Esophagus squamous epithelium (tissue), 5 donors: ENCODE measurements around the gene CTNNA2. TPM values are rescaled to one million over a fixed set of nuclear protein-coding genes. Genes with fewer than 3 reads are reported as not detected.

Source experiments
- DNase-seq: peaks from one replicate; lab custom pipeline; 2025; lab: John Stamatoyannopoulos, UW
- H3K27ac ChIP-seq, 4 donors: fragments of 200-600 bp; sonication (generic); one replicate each; pipeline ENCODE4 v1.5.1; 2016 to 2019; ENCODE audit warnings: mild to moderate bottlenecking in 1 of 4
- H3K27me3 ChIP-seq, 4 donors: fragments of 200-600 bp; sonication (generic); 1 replicate in 3 of 4; 2 replicates in 1 of 4; pipeline versions ENCODE4 v1.5.1 to v1.6.0; 2017 to 2021; ENCODE audit warnings: antibody characterized with exemption in 1 of 4
- H3K36me3 ChIP-seq, 3 donors: fragments of 200-600 bp; sonication (generic); one replicate each; pipeline ENCODE4 v1.5.1; 2016 to 2019
- H3K4me1 ChIP-seq, 3 donors: fragments of 200-600 bp; sonication (generic); one replicate each; pipeline ENCODE4 v1.5.1; 2017 to 2019
- H3K4me3 ChIP-seq, 4 donors: fragments of 200-600 bp; sonication (generic); 1 replicate in 3 of 4; 2 replicates in 1 of 4; pipeline ENCODE4 v1.5.1; 2016 to 2019; ENCODE audit warnings: mild to moderate bottlenecking in 2 of 4, moderate library complexity in 1 of 4
- H3K9me3 ChIP-seq, 3 donors: fragments of 200-600 bp; sonication (generic); one replicate each; pipeline ENCODE4 v1.5.1; 2016 to 2019
- POLR2A ChIP-seq, 4 donors: fragments of 450-650 bp; IDR thresholded peaks; one replicate each; pipeline ENCODE4 v1.6.1; 2017; ENCODE audit warnings: antibody characterized with exemption in 4 of 4, mild to moderate bottlenecking in 4 of 4, moderate library complexity in 3 of 4
- WGBS, 2 donors: methylation state at CpG; one replicate each; pipeline ENCODE4 v1.1.5; 2018; 5-methylcytosine and 5-hydroxymethylcytosine counted together
- intact Hi-C: fragments of 100-400 bp; cut with DNase I; formaldehyde crosslinking; loops from one replicate; pipeline ENCODE4 v1.15.0; 2022
- total RNA-seq, 4 donors: library from RNA; depleted of rRNA; stranded (reverse); fragments of >200 nt; gene quantifications; one replicate each; pipeline ENCODE4 v1.1.0, GENCODE V29; 2016
- TF ChIP-seq, protein P1 (sequence below), 6 experiments: fragments of 450-650 bp in 4 of 6; fragments of 200-600 bp in 2 of 6; sonication (generic) in 2 of 6; IDR thresholded peaks; one replicate each; pipeline ENCODE4 v1.5.1; 2016 to 2019; ENCODE audit warnings: antibody characterized with exemption in 6 of 6, mild to moderate bottlenecking in 4 of 6, moderate library complexity in 4 of 6
- donor health status: DM: yes; HTN: yes; CAD: no.

The CTNNA2 gene
- total RNA-seq, 4 donors from 2014 or later: not detected

DNA sequence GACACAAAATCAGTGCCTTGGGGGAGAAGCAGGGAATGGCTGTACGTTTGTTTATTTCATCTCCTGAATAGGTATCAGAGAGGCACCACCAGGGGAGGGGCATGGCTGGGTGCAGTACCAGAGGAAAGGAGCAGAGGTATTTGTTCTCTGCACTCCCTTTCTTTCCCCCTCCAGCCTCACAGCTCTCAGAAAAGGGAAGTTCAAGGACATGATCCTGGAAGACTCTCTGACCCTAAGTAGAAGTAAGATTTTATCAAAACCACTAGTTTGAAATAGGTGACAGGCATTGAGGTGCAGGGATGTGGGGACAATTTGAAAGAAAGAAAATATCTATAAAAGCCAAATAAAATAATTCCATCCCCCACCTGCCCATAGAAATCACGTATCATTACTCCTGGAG is 655.2 kb downstream of the CTNNA2 start:
- intact Hi-C loops: no loop called here
- Histone ChIP-seq H3K4me1 (no peaks in the 10 kb centered on the region), H3K9me3 (peaks cover 0 to 4% (median 0%) of the 10 kb centered on the region in 3 donors), H3K27me3 (no peaks in the 10 kb centered on the region), H3K27ac (no peak overlapping the region), H3K36me3 (no peaks in the 10 kb centered on the region), H3K4me3 (no peak overlapping the region)
- WGBS, 2 donors: 15 to 36% methylated on average over 2 of the region's 2 CpGs
- TF ChIP-seq POLR2A (IDR thresholded peaks at IDR 0.05): no peak
- TF ChIP-seq, protein P1, sequence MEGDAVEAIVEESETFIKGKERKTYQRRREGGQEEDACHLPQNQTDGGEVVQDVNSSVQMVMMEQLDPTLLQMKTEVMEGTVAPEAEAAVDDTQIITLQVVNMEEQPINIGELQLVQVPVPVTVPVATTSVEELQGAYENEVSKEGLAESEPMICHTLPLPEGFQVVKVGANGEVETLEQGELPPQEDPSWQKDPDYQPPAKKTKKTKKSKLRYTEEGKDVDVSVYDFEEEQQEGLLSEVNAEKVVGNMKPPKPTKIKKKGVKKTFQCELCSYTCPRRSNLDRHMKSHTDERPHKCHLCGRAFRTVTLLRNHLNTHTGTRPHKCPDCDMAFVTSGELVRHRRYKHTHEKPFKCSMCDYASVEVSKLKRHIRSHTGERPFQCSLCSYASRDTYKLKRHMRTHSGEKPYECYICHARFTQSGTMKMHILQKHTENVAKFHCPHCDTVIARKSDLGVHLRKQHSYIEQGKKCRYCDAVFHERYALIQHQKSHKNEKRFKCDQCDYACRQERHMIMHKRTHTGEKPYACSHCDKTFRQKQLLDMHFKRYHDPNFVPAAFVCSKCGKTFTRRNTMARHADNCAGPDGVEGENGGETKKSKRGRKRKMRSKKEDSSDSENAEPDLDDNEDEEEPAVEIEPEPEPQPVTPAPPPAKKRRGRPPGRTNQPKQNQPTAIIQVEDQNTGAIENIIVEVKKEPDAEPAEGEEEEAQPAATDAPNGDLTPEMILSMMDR (IDR thresholded peaks at IDR 0.05): no peak
- DNase-seq: no peak

DNA sequence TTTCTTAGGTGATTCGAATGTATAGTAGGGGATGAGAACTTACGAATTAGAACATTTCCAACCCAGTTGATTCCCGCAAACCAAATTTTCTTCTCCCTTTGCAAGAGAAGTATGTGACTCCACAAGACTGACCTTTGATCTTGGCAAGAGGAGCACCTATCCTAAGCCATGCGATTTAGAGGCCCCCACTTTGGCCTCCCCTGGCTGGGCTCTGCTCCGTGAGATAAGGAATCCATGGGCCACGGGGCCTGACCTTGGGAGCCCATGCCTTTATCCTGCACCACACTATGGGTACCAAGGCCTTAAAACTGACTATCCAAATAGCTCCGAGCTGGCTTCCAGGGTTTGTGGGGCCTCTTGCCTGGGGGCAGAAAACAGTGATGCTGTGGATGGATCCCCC is 656.0 kb downstream of the CTNNA2 start:
- 87 to 95% methylated on average over 4 to 6 of the region's 7 CpGs for WGBS, 2 donors

DNA sequence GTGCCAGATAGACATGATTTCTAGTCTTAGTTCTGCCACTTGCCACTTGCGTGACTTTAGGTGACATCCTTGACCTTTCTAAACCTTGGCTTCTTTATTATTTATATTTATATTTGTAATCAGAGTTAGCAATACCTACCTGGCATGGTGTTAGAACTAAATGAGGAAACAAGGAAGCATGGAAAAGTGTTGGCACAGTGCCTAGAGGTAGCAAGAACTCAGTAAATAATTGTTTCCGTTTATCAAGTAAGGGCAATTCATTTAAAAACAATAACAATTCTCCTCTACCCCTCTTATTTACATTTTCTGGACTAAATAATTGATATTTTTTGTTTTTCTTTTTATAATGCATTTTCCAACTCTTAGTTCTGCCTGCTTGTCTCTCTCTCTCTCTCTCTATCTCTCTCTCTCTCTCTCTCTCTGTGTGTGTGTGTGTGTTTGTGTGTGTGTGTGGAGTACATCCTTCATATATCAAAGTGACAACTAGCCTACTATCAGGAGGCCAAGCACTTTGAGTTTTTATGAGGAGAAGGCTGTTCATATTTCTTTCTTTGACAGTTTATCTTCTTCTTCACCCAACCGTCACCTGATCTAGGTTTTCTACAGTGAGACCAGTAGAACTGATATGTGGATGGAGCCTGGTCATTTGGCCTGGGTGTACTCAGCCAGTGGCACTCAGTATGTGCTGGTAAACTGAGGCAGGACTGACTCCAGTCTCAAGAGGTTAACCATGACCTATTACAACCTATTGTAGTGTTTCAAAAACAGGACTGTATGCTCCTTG is 657.2 kb downstream of the CTNNA2 start:
- Histone ChIP-seq H3K27me3 (no peaks in the 10 kb centered on the region), H3K4me1 (no peaks in the 10 kb centered on the region), H3K4me3 (no peak overlapping the region), H3K9me3 (peaks cover 0 to 4% (median 0%) of the 10 kb centered on the region in 3 donors), H3K27ac (no peak overlapping the region), H3K36me3 (no peaks in the 10 kb centered on the region)
- 56 to 73% methylated on average over 3 of the region's 3 CpGs for WGBS, 2 donors
- DNase-seq: no peak
- intact Hi-C loops: no loop called here
- TF ChIP-seq POLR2A (IDR thresholded peaks at IDR 0.05): no peak
- TF ChIP-seq, protein P1 (IDR thresholded peaks at IDR 0.05): no peak

More for the DNA sequence above, 656.0 kb downstream of the CTNNA2 start:
- no peaks in the 10 kb centered on the region for H3K36me3 ChIP-seq
- no peak overlapping the region for H3K27ac ChIP-seq
- no peaks in the 10 kb centered on the region for H3K27me3 ChIP-seq
- H3K9me3 ChIP-seq: peaks cover 0 to 4% (median 0%) of the 10 kb centered on the region in 3 donors
- no peak for DNase-seq
- intact Hi-C loops: no loop called here
- no peaks in the 10 kb centered on the region for H3K4me1 ChIP-seq
- TF ChIP-seq, protein P1 (IDR thresholded peaks at IDR 0.05): no peak
- no peak for TF ChIP-seq POLR2A (IDR thresholded peaks at IDR 0.05)
- H3K4me3 ChIP-seq: no peak overlapping the region

DNA sequence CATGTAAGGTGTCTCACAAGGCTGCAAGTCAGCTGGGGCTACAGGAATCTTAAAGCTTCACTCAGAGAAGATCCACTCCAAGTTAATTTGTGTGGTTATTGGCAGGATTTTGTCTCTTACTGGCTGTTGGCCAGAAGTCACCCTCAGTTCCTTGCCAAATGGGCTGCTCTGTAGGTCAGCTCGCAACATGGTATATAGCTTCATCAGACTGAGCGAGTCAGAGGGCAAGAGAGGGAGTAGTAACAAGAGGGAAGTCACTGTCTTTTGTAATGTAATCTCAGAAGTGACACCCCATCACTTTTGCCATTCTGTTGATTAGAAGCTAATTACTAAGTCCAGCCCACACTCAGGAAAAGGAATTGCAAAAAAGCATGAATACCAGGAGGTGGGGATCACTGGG is 672.2 kb downstream of the CTNNA2 start:
- Histone ChIP-seq H3K9me3 (peaks cover 0 to 16% (median 0%) of the 10 kb centered on the region in 3 donors), H3K4me3 (no peak overlapping the region), H3K27ac (no peak overlapping the region), H3K27me3 (no peaks in the 10 kb centered on the region), H3K4me1 (no peaks in the 10 kb centered on the region), H3K36me3 (no peaks in the 10 kb centered on the region)
- no peak for TF ChIP-seq POLR2A (IDR thresholded peaks at IDR 0.05)
- TF ChIP-seq, protein P1 (IDR thresholded peaks at IDR 0.05): no peak
- intact Hi-C loops: no loop called here
- WGBS, 2 donors: 77 to 100% methylated on average over 1 to 2 of the region's 2 CpGs
- no peak for DNase-seq

DNA sequence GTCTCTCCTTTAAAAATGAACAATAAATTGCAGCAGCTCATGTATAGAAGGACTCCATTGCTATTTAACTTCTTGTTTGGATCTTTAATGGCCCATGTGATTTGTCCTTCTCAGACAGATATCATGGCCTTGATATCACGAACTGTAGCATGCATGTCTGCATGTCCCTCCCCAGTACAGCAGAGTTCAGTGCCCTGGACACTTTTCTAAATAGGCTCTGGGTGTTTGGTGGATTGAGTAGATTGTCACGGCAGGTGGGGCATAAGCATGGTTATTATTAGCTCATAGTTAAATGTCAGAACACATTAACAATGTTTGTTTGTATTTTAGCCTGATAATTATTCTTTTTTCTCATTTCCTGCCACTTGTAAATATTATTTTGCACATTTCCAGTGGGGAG is 673.4 kb downstream of the CTNNA2 start:
- intact Hi-C loops: no loop called here
- WGBS, 2 donors: 53 to 62% methylated on average over 2 of the region's 2 CpGs
- no peak for DNase-seq
- Histone ChIP-seq H3K27me3 (no peaks in the 10 kb centered on the region), H3K27ac (no peak overlapping the region), H3K9me3 (peaks cover 0 to 10% (median 0%) of the 10 kb centered on the region in 3 donors), H3K36me3 (no peaks in the 10 kb centered on the region), H3K4me3 (no peak overlapping the region), H3K4me1 (no peaks in the 10 kb centered on the region)
- TF ChIP-seq POLR2A (IDR thresholded peaks at IDR 0.05): no peak
- TF ChIP-seq, protein P1 (IDR thresholded peaks at IDR 0.05): no peak
